Stomach (tissue), 9 donors: ENCODE data around the gene SLC7A9. TPM values are rescaled to one million over a fixed set of nuclear protein-coding genes. Genes with fewer than 3 reads are reported as not detected.

ENCODE experiments used
- DNase-seq, 2 donors: peaks; one replicate each; pipeline versions ENCODE4 v3.0.0 to v3.0.0-alpha.2; 2013 to 2019
- H3K27ac ChIP-seq, 5 donors: fragments of 200-600 bp in 4 of 5; sonication (generic) in 4 of 5; one replicate each; pipeline ENCODE4 v1.5.1; 2013 to 2019; ENCODE audit warnings: mild to moderate bottlenecking in 1 of 5, moderate library complexity in 1 of 5
- H3K27me3 ChIP-seq, 3 donors: fragments of 200-600 bp; sonication (generic); one replicate each; pipeline ENCODE4 v1.5.1; 2017 to 2019; ENCODE audit warnings: mixed run types in 1 of 3
- H3K36me3 ChIP-seq, 4 donors: fragments of 200-600 bp; sonication (generic); 1 replicate in 3 of 4; 2 replicates in 1 of 4; pipeline ENCODE4 v1.5.1; 2016 to 2019
- H3K4me1 ChIP-seq, 4 donors: fragments of 200-600 bp; sonication (generic); one replicate each; pipeline ENCODE4 v1.5.1; 2016 to 2019
- H3K4me3 ChIP-seq, 4 donors: fragments of 200-600 bp; sonication (generic) in 3 of 4; one replicate each; pipeline ENCODE4 v1.5.1; 2016 to 2019; ENCODE audit warnings: mild to moderate bottlenecking in 1 of 4
- H3K9me3 ChIP-seq, 4 donors: fragments of 200-600 bp; sonication (generic); one replicate each; pipeline ENCODE4 v1.5.1; 2016 to 2019
- EP300 ChIP-seq: sonication (generic); formaldehyde crosslinking; IDR thresholded peaks from one replicate; pipeline ENCODE4 v1.6.1; 2017; ENCODE audit warnings: antibody characterized with exemption
- POLR2A ChIP-seq, 4 donors: fragments of 450-650 bp; IDR thresholded peaks; one replicate each; pipeline ENCODE4 v1.6.1; 2016; ENCODE audit warnings: antibody characterized with exemption in 4 of 4, control low read depth in 2 of 4, mild to moderate bottlenecking in 1 of 4, moderate library complexity in 1 of 4
- POLR2AphosphoS5 ChIP-seq, 3 donors: sonication (generic); formaldehyde crosslinking; IDR thresholded peaks; one replicate each; pipeline ENCODE4 v1.6.1; 2016; ENCODE audit warnings: antibody characterized with exemption in 3 of 3
- WGBS, 5 donors: extraction: QIAGEN DNeasy Blood & Tissue Kit in 3 of 5; methylation state at CpG; one replicate each; pipeline versions ENCODE4 v1.1.5 to v1.1.7; 2013 to 2018; 5-methylcytosine and 5-hydroxymethylcytosine counted together
- intact Hi-C: fragments of 100-400 bp; cut with DNase I; formaldehyde crosslinking; loops from one replicate; pipeline ENCODE4 v1.15.1; 2023; ENCODE audit warnings: low total_unique reads
- polyA plus RNA-seq, 3 donors: library from polyadenylated mRNA; stranded (reverse); fragments of 200-250 nt; gene quantifications; one replicate each; pipeline ENCODE4 v1.2.3, GENCODE V29; 2013
- total RNA-seq, 5 donors: library from RNA; depleted of rRNA; stranded (reverse); fragments of >200 nt; gene quantifications; one replicate each; pipeline versions ENCODE4 v1.1.0 to v1.2.3, GENCODE V29; 2014 to 2016
- TF ChIP-seq, protein P1 (sequence below), 7 experiments: fragments of 450-650 bp in 4 of 7; fragments of 200-600 bp in 3 of 7; sonication (generic) in 3 of 7; IDR thresholded peaks; one replicate each; pipeline ENCODE4 v1.5.1; 2016 to 2019; ENCODE audit warnings: antibody characterized with exemption in 7 of 7, control low read depth in 2 of 7, mild to moderate bottlenecking in 1 of 7
- donor health status: healthy with polysubstance abuse.
- donor health status: Bipolar disorder and iron deficiency.
- donor health status: healthy.

SLC7A9 gene
- total and polyA plus RNA-seq, 8 donors = 0.58 to 2.4 TPM; not detected in 6

DNA sequence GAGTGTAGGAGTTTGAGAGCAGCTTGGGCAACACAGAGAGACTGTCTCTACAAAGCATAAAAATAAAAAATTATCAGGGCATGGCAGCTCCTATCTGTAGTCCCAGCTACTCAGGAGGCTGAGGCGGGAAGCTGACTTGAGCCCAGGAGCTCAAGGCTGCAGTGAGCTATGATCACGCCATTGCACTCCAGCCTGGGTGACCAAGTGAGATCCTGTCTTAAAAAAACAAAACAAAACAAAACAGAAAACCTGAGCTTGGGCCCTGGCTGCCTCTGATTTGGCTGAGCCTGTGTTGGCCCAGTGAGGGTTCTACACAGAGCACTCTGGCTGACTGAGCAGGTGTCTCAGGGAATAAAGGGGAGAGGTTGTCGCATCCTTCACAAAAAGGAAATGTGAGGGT lies 8.0 kb downstream of the SLC7A9 start:
- no peak for DNase-seq
- no peak overlapping the region for H3K4me3 ChIP-seq
- WGBS, 5 donors = 92 to 97% (median 94%) methylated on average over 3 of the region's 3 CpGs
- H3K36me3 ChIP-seq = peaks cover 0 to 10% (median 0%) of the 10 kb centered on the region in 4 donors
- no peaks in the 10 kb centered on the region for H3K4me1 ChIP-seq
- TF ChIP-seq POLR2A (IDR thresholded peaks at IDR 0.05) (no peak), EP300 (no peak), POLR2AphosphoS5 (IDR thresholded peaks at IDR 0.05) (no peak)
- TF ChIP-seq, protein P1, sequence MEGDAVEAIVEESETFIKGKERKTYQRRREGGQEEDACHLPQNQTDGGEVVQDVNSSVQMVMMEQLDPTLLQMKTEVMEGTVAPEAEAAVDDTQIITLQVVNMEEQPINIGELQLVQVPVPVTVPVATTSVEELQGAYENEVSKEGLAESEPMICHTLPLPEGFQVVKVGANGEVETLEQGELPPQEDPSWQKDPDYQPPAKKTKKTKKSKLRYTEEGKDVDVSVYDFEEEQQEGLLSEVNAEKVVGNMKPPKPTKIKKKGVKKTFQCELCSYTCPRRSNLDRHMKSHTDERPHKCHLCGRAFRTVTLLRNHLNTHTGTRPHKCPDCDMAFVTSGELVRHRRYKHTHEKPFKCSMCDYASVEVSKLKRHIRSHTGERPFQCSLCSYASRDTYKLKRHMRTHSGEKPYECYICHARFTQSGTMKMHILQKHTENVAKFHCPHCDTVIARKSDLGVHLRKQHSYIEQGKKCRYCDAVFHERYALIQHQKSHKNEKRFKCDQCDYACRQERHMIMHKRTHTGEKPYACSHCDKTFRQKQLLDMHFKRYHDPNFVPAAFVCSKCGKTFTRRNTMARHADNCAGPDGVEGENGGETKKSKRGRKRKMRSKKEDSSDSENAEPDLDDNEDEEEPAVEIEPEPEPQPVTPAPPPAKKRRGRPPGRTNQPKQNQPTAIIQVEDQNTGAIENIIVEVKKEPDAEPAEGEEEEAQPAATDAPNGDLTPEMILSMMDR (IDR thresholded peaks at IDR 0.05) = no peak
- H3K27me3 ChIP-seq = peaks cover 0 to 6% (median 0%) of the 10 kb centered on the region in 3 donors
- intact Hi-C loops = no loop called here
- no peak overlapping the region for H3K27ac ChIP-seq
- no peaks in the 10 kb centered on the region for H3K9me3 ChIP-seq

DNA sequence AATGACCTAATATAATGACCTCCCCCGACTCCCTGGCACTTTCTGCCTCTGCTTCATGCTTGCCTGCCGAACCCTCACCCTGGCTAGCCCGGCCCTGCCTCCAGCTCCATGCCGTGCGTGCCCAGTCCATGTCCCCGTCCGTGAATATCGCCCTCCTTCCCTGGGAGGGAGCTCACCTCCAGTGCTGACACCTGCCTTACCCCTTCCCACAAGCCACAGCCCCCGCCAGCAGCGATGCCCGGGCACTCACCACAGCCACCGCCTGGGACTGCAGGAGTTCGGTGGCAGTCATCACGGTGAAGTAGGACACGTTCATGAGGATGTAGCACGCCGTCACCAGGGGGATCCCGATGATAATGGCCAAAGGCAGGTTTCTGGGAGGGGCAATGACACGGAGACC lies 10.0 kb downstream of the SLC7A9 start:
- TF ChIP-seq POLR2A (IDR thresholded peaks at IDR 0.05) (no peak), POLR2AphosphoS5 (IDR thresholded peaks at IDR 0.05) (no peak)
- TF ChIP-seq, protein P1 (IDR thresholded peaks at IDR 0.05) = no peak
- H3K27ac ChIP-seq = no peak overlapping the region
- intact Hi-C loops = no loop called here
- peaks cover 0 to 10% (median 0%) of the 10 kb centered on the region in 4 donors for H3K36me3 ChIP-seq
- peak in 1 of 2 donors; percentile 17 for DNase-seq
- H3K4me1 ChIP-seq = no peaks in the 10 kb centered on the region
- 90 to 95% (median 94%) methylated on average over 8 to 19 of the region's 19 CpGs for WGBS, 5 donors
- no peaks in the 10 kb centered on the region for H3K9me3 ChIP-seq
- H3K27me3 ChIP-seq = peaks cover 0 to 5% (median 0%) of the 10 kb centered on the region in 3 donors
- no peak overlapping the region for H3K4me3 ChIP-seq

DNA sequence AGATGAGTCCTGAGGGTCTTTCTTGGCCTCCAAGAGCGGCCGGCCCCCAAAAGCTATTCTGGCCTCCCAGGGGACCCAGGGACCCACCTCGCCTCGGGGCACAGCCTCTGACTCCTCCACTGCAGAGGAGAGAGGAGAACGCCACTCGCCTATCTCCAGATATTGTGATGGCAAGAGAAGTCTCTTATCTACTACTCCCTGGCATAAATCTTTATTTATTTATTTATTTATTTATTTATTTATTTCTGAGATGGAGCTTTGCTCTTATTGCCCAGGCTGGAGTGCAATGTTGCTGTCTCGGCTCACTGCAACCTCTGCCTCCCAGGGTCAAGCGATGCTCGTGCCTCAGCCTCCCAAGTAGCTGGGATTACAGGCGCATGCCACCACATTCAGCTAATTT lies 11.0 kb downstream of the SLC7A9 start:
- no peak for DNase-seq
- H3K27ac ChIP-seq = no peak overlapping the region
- H3K4me1 ChIP-seq = no peaks in the 10 kb centered on the region
- H3K36me3 ChIP-seq = peaks cover 0 to 10% (median 0%) of the 10 kb centered on the region in 4 donors
- WGBS, 5 donors = 81 to 96% (median 92%) methylated on average over 10 of the region's 10 CpGs
- H3K9me3 ChIP-seq = no peaks in the 10 kb centered on the region
- no peaks in the 10 kb centered on the region for H3K27me3 ChIP-seq
- no peak overlapping the region for H3K4me3 ChIP-seq
- TF ChIP-seq EP300 (no peak), POLR2A (IDR thresholded peaks at IDR 0.05) (no peak), POLR2AphosphoS5 (IDR thresholded peaks at IDR 0.05) (no peak)
- TF ChIP-seq, protein P1 (IDR thresholded peaks at IDR 0.05) = no peak
- intact Hi-C loops = no loop called here

DNA sequence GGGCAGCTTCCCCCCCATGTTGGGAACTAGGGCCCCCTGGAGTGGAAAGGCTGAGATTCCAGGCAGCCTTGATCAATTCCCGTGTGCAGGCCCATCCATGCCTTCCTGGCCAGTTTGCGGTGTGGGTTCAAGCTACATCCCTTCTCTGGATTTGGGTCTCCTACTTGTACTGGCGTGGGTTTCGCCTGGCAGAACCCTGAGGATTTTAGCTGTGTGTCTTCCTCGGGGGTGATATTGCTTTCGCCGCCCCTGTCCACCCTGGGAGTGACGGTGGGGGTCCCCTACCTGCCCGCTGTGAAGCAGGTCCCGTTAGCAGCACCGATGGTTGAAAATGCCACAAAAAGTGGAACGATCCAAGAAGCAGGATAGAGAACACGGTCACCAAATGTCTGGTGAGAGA lies 11.4 kb downstream of the SLC7A9 start:
- no peak overlapping the region for H3K27ac ChIP-seq
- no peak overlapping the region for H3K4me3 ChIP-seq
- peaks cover 0 to 10% (median 0%) of the 10 kb centered on the region in 4 donors for H3K36me3 ChIP-seq
- H3K4me1 ChIP-seq = no peaks in the 10 kb centered on the region
- DNase-seq = peak in 1 of 2 donors; percentile 8
- intact Hi-C loops = no loop called here
- H3K27me3 ChIP-seq = no peaks in the 10 kb centered on the region
- whole genome bisulfite sequencing, 5 donors = 88 to 90% (median 89%) methylated on average over 13 of the region's 13 CpGs
- H3K9me3 ChIP-seq = no peaks in the 10 kb centered on the region
- TF ChIP-seq EP300 = no peak
- TF ChIP-seq, protein P1 (IDR thresholded peaks at IDR 0.05) = no peak
